ENCODE measurements around the gene SRRM1.

The SRRM1 gene, protein sequence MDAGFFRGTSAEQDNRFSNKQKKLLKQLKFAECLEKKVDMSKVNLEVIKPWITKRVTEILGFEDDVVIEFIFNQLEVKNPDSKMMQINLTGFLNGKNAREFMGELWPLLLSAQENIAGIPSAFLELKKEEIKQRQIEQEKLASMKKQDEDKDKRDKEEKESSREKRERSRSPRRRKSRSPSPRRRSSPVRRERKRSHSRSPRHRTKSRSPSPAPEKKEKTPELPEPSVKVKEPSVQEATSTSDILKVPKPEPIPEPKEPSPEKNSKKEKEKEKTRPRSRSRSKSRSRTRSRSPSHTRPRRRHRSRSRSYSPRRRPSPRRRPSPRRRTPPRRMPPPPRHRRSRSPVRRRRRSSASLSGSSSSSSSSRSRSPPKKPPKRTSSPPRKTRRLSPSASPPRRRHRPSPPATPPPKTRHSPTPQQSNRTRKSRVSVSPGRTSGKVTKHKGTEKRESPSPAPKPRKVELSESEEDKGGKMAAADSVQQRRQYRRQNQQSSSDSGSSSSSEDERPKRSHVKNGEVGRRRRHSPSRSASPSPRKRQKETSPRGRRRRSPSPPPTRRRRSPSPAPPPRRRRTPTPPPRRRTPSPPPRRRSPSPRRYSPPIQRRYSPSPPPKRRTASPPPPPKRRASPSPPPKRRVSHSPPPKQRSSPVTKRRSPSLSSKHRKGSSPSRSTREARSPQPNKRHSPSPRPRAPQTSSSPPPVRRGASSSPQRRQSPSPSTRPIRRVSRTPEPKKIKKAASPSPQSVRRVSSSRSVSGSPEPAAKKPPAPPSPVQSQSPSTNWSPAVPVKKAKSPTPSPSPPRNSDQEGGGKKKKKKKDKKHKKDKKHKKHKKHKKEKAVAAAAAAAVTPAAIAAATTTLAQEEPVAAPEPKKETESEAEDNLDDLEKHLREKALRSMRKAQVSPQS

DNA sequence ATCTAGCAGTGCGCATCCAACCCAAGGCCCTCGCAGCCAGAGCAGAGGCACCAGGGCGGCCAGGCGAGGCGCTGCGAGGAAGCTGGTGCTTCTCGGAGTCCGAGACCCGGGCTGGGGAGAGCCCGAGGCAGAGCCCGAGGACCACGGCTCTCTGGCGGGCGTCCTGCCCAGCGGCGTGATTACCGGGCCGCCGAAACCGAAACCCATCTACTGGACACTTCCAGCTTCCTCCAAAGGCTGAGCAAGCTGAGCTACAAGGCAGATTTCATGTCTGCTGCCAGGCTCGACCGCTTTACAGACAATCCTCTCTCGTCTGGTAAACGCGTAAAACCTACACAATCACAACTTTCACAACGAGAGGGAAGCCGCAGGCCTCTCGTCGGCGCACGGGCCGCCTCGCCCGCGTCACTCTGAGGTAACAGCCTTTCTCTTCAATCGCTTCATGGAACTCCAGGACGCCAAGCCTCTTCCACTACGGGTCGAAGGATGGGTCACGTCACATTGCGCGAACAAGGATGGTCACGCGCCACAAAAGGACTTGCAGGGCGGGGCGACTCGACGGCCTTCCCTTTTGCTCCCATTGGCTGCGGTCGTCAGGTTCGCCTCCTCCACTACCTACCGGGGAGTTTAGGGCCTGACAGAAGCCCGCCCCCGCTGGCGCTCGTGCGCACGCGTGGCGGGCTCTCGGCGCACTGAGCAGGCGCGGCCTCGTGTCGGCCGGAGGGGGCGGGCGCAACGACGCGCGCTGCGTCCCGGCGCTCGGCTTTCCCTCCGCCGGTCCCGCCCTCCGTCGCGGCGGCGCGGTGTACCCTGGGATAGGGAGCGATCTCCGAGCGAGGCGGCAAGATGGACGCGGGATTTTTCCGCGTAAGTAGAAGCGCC, at the start of gene SRRM1:
Gene SRRM1, plus strand, starts transcription at position 822 of the 882 bp plus-strand sequence. Its CDS starts 25 bp downstream, at position 847.
- peak; percentile 98 for DNase-seq

DNA sequence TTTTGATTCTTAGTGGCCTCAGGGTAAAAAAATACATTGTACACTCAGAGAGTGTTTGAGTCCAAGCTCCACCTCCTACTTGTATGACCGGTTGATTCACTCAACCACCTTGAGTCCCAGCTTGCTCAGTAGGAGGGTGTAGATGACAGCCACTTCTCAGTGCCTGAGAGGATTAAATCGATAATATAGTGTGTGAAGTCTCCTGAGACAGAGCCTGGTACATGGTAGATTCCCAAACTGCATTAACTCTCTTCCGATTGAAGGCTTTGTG, 48.8 kb upstream of the SRRM1 start:
- no peak for DNase-seq

DNA sequence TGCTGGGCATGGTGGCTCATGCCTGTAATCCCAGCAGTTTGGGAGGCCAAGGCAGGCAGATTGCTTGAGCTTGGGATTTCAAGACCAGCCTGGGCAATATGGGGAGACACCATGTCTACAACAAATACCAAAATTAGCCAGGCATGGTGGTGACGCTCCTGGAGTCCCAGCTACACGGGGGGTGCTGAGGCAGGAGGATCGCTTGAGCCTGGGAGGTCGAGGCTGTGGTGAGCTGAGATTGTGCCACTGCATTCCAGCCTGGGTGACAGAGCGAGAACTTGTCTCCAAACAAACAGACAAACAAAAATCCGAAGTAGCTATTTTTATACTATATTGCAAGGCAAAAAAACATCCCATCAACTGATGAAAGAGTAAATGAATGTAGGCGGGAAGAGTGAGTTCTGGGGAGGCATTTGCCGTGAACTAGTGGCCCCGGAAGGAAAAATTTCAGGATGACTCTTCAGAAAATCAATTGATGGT, 46.7 kb upstream of the SRRM1 start:
- DNase-seq = no peak

DNA sequence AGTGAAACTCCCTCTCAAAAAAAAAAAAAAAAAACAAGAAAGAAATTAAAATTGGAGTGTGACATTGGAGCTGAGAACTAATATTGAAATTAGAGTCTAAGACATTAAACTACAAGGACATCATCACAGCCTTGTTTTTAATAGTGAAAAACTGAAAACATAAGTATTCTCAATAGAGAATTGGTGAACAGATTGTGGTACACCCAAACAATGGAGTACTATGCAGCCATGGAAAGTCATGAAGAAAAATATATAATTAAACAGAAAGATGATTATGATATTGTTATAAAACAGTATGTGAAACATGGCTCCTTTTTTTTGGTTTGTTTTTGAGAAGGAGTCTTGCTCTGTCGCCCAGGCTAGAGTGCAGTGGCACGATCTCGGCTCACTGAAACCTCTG, 43.8 kb upstream of the SRRM1 start:
- DNase-seq = no peak

DNA sequence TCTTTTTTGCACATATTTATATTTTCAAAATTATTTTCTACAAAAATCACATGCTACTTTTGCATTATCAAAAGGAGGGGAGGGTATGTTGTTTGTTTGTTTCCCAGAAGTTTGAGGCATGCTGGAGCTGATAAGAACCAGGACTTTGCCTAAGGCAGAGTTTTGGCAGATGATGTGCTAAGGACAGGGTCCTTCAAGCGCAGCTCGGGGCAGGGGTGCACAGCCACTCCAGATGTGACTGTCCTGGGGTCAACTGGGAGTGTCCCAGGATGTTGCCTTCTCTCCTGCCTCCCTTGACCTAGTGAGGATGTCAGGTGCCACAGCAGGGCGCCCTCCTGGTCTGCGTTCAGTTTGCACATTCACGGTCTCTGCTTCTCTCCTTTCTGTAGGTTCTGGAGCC, 42.6 kb upstream of the SRRM1 start:
- DNase-seq = no peak

DNA sequence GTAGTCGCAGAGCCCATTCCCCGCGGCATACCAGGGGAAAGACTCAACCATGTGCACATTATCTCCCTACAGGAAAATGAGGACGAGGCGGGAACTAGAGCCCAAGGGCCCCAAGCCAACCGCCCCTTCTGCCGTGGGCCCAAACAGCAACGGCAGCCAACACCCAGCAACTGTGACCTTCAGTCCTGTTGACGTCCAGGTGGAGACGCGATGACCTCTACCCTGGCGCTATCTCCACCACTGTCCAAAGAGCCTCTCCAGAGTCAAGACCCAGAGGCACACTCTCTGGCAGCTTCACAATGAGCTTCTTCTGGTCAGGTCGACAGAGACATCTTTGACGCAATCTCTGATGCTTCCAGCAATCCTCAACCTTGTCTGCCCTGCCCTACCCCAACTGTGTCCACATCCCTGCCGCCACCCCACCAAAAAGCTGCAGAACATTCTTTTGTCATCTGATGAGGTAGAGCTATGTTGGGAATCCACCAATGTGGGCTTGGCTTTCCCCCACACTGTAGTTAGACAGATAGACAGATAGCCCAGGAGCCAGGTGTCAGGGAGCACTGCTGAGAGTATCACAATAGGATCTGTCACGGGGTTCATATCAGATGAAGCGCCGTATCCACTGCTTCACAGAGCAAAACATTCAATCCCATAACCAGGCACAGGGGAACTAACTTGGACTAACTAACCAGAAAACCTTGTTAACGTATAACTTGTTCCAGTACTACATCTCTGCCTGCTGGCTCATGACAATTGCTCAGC, 37.4 kb upstream of the SRRM1 start:
- DNase-seq = no peak

DNA sequence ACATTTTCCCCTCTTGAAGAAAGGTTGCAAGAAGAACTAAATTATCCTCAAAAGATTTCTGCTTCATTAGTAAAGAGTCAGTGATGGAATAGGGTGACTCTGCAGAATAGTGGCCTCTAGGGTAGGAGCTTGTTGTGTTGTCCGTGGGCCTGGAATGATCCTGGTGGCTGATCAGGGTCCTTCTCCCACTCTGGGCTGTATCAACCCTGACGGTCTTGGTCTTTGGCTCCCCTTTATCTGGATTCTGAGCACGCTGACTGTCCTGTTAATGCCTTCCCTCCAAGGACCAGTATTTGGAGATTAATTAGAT, 36.9 kb upstream of the SRRM1 start:
- no peak for DNase-seq

DNA sequence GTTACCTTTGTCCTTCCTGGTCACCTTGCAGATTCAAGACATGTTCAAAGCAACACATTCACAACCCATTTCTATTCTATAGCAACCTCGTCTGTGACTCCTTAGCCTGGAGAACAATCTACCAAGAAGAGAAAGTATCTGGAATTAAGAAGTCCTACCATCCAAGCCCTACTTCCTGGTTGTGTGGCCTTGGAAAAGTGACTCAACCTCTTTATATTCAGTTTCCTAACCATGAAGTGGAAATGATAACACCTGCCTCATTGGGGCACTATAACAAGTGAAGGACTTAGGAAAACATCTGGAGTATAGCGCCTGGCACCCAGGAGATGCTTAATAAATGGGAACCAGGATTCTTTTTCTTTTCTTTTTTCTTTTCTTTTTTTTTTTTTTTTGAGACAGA, 36.5 kb upstream of the SRRM1 start:
- no peak for DNase-seq

DNA sequence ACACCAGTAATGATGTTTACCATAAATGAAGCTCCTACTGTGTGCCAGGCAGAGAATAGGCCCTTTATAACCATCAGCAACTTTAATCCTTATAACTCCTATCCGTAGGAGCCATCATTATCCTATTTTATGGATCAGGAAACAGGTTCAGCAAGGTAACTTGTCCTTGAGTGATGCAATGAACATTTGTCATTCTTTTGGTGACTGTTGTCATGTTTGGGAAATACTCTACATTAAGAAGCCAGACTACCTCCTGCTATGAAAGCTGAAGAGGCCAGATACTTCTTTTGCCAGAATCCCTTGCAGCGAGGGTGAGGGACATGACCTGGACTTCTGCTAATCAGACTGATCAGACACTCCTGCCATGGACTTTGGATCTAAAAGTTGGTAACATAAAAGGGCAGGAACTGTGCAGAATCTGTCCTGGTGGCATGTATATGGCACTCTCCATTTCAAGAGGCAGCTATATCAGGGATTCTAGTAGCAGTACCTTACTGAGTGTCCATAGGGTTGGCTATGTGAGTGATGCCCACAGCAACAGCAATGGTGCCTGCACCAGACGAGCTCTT, 33.1 kb upstream of the SRRM1 start:
- no peak for DNase-seq

DNA sequence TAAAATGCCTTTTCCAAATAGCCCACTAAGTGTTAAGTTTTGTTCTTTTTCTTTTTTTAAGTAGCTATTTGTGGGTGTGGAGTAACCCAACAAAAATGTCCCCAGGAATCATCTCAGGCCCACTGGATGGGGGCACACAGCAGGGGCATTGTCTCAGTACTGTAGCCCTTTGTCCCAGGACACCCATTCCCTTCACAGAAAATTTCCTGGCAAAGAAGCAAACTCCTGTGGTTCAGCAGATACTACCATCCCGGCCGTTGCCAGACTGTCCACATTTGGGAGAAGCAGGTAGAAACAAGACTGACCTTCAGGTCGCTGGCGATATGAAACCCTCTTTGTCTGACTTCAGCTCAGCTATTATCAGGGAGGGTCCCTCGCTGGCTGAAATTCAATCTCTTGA, 23.7 kb upstream of the SRRM1 start:
- DNase-seq = no peak

DNA sequence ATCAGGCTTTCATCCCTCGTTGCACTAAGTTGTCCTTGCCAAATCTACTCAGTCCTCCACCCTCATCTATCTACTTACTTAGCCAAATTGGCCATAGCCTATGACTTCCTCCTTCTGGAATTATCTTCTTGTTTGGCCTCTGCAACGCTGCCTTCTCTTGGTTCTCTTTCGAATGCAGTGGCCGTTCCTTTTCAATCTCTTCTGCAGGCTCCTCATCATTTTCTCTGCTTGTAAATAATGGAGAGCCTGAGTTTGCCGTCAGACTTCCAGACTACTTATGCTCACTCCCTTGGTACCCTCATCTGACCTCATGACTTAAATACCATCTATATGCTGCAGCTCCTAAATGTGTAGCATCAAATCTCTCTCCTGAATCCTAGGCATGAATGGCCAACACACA, 22.4 kb upstream of the SRRM1 start:
- DNase-seq = no peak

DNA sequence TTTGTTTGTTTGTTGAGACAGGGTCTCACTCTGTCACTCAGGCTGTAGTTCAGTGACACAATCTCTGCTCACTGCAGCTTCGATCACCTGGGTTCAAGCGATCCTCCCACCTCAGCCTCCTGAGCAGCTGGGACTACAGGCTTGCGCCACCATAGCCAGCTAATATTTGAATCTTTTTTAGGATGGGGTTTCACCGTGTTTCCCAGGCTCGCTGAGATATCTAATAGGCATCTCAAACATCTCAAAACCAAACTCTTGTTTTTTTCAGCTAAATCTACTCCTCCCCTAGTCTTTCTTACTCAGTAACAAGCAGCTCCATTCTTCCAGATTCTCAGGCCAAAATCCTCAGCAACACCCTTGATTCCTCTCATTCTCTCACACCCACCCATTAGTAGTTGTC, 22.0 kb upstream of the SRRM1 start:
- no peak for DNase-seq

DNA sequence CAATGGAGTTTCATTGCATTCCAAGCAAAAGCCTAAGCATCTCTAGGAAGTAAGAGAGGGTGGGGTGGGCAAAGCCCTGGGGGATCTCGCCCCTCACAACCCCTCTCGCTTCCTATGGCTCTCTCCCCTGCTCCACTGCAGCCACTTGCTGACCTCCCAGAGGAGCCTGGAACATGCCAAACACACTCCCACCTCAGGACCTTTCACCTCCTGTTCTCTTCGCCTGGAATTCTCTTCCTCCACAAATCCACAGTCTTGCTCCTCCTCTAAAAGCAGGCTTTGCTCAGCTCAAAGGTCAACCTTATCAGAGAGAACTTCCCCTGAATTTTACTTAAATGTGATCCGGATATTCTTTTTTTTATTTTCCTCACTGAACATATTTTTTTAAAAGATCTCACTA, 20.9 kb upstream of the SRRM1 start:
- no peak for DNase-seq

DNA sequence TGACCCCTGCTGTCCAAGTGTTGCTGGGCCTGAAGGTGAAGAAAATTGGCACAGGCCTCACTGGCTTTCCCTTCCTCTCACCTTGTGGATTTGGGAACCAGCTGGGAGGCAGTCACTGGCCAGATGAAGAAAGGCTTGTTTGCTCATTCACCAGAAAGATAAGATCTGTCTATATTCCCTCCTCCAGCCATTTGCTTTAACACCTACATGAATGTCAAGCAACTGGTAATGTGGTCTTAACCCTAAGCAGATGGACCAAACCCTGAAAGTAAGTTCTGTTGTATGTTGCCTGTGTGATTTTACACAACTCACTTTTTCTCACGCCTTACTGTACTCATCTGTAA, 10.3 kb upstream of the SRRM1 start:
- DNase-seq = no peak

DNA sequence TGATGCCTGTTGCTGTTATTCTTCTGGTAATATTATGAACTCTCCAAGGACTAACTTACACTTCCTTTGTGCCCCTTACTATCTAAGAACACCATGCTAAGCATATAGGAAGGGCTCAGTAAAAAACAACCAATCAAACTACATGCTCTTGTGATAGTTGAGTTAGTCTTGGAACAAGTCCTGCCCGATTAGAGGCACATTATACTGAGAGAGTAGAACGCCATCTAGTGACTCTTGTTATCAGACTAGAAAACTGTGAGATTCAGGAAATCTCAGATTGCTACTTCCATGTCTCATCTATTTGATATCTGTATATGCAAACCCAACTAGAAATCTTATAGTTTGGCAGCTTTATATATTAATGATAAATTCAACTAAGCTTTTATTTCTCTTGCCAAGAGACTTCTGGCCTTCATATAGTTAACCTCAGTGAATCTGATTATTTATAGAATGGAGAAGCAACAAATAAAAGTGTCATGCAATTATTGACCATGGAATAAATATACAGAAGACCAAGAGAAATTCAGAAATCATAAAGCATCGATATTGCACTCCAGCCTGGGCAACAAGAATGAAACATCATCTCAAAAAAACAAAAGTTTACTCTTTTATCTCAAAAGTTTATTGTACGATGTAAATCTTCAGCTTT, 7.8 kb upstream of the SRRM1 start:
- DNase-seq = no peak

DNA sequence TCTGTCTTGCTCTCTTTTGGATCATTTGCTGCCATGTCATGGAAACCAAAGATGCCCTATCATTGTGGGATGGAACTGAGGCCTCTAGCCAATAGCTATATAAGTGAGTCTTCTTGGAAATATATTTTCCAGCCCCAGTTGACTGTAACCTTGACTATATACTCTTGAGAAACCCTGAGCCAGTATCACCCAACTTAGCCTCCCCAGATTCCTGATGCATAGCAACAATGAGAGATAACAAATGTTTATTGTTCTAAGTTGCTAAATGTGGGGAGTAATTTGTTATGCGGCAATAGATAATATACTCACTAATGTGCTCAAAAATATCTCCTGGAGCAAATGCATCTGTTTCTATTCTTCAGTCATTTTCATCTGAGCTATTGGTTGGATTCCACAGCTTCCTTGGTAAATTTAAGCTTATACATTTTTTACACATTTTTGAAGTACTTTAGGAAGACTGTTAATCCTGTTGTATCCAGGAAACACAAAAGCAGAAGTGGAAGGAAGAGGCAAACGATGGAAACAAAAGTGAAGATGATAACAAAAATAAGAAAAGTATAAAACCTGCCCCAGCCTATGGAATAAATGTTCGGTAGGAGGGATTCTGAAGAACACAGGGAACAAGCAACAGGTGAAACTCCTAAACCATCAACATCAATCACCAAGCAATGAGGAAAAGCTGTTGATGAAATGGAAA, 6.3 kb upstream of the SRRM1 start:
- no peak for DNase-seq

DNA sequence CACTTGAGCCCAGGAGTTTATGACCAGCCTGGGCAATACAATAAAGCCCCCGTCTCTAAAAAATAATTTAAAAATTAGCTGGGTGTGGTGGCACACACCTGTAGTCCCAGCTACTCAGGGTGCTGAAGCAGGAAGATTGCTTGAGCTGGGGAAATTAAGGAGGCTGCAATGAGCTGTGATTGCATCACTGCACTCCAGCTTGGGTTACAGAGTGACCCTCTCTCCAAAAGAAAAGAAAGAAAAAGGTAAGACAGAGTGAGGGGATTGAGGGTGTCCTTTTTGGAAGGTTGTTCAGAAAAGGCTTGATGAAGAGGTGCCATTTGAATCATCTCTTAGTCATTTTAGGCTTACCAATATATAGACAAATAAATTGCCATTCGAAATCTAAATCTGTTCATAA, 4.0 kb upstream of the SRRM1 start:
- DNase-seq = no peak

DNA sequence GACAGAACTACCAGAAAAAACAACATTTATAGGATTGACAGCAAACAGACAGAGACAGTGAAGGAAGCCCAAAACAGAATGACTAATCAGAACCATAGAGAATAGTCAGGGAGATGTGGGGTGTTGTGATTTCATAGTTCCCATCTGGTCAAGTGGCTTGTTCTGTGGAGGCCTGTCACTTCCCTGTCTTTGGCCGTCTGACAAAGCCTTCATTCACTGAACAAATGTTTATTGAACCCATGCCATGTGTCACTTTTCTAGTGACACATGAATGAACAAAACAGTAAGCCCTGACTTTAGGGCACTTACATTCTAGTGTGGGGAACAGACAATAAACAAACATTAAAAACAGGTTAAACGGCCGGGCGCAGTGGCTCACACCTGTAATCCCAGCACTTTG, 3.2 kb upstream of the SRRM1 start:
- no peak for DNase-seq

DNA sequence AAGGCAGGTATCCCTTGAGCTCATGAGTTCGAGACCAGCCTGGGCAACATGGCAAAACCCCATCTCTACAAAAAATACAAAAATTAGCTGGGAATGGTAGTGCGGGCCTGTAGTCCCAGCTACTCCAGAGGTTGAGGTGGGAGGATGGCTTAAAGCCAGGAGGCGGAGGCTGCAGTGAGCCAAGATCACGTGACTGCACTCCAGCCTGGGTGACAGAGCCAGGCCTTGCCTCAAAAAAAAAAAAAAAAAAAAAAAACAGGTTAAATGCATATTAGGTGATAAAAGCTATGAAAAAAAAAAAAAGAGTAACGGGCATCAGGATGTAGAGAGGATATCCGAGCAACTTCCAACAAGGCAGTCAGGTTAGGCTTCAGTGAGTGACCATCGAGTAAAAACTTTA, 2.8 kb upstream of the SRRM1 start:
- DNase-seq = no peak

DNA sequence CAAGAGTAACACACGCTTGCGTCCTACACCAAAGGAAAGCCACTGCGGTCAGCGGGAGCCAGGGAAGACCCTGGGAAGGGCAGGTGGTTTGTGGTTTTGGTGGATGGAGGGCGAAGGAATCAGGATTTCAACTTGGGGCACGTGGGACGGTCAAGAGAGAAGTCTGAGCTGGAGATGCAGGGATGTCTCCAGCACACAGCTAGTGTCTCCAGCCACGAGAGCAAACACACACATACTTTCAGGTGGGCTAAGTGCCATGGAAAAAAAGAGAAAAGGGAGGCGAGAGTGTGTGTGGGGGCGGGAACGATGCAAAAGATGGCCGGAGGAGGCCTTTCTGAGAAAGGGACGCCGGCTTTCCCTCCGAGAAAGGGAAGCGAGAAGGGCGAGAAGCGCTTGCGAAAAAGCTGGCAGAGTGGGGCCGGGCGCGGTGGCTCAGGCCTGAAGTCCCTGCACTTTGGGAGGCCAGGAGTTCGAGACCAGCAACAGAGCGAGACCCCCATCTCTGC, 1.4 kb upstream of the SRRM1 start:
- peak; percentile 22 to 27 for DNase-seq
